ENCODE data around the gene MAN2A1.
"Not testable (repeated sequence)": the region's sequence is repeated elsewhere in the genome, so short reads cannot be mapped to it uniquely, and the experiment has no call there.

The MAN2A1 gene

DNA sequence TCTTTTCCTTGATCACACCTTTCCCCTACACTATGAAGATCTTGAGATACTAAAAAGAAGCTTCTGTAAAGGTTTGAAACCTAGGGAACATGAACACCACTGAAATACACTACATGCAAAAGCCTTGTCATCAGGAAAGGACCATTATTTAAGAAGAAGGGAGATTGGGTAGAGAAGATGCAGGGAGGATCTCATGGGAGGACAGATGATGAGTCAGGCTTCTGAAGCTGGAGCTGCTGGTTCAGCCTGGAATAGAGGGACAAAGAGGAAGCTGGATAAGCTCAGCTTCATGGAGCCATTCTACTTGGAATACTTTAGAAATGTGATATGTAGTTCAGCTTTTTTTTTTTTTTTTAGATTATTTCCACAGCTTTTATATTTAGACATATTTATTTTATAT is 169.8 kb downstream of the MAN2A1 start:
- FAIRE-seq: no peak

DNA sequence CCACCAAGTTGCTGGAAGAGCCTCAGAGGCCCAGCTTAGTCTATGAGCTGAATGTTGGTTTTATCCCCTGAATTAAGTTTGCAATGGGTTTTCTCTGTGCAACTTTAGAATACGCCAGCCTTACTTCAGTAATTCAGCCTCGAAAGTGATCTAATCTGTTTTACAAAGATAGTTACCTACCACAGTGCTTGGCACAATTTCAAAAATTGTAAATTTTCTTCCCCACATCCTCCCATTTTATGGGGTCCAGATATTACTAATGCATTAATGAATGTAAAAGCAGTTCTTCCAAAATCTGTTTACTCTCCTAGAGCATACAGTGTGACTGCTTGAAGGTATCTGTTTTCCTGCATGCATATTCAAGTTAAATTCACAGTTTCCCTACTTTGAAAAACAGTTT is 172.6 kb downstream of the MAN2A1 start:
- no peak for DNase-seq (ENCODE audit: low spot score)
- FAIRE-seq: no peak

More for the DNA sequence above, 169.8 kb downstream of the MAN2A1 start:
- DNase-seq (ENCODE audit: low spot score): no peak

DNA sequence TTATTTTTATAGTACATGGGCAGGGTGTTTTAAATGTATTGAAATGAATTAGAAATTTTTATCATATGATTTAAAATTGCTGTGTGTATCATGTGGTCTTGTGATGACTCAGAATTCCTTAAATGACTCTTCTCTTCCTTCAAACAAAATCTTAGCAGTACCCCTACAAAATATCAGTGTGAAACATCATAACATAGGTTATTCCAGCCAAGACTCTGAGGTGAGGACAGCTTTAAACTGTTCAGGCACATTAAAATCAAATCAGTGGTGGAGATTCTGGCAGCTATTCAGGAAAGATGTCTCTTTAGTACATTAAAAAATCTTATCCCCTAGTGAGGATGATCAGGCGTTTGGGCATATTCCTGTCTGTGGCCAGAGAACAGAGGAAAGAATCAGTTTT is 174.0 kb downstream of the MAN2A1 start:
- FAIRE-seq (no peak), DNase-seq (ENCODE audit: low spot score) (no peak)

DNA sequence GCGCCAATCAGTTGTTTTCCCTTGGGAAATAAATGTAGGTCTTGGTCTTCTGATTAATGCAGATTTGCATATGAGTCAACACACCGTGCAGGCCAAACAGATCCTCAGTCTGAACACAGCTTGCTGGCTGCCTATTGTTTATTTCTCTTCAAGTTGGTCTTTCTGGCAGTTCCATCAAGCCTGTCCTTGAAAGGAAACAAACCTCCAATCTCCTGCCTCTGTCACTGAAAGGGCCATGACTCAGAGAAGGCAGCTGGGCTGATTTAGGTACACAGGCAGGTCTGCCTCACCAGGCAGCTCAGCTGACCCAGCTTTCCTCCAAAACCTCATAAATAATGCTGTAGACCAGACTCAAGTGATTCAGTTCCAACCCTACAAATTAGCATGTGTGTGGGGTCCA is 175.9 kb downstream of the MAN2A1 start:
- FAIRE-seq (no peak), DNase-seq (ENCODE audit: low spot score) (peak; percentile 69)

DNA sequence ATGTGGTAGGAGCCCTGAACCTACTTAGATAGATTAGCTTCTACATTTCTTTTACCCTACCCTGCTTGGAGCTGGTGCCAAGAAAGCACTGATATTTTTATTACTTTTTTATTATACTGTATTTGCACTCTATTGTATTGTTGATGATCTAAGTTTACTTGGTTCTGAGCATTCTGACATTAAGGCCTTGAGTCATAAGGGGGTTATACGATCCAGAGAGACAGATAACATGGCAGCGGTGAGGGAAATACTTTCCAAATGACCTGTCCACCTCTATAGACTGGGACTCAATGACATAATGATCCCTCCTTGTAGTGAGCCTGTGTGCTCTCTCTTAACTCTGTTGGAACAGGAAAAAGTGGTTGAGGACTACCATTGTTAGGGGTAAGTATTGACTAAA is 176.3 kb downstream of the MAN2A1 start:
- no peak for FAIRE-seq
- peak; percentile 32 for DNase-seq (ENCODE audit: low spot score)

DNA sequence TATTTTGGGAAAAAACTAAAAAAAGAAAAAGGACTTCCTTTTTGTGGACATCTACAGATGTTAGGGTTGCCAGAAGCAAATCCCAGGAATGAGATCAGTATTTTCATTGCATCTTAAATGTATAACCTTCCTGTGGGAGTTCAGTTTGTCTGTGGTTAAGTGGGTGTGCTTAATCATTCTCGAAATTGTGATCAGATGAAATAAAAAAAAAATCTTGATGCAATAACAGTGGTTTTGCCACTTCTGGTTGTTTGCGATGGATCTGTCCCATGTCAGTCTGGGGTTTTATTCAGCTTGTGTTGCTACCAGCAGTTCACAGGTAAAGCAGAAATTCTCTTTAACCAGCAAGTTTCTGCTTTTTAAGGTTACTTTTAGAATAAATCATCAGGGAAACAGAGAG is 179.0 kb downstream of the MAN2A1 start:
- FAIRE-seq (no peak), DNase-seq (ENCODE audit: low spot score) (no peak)

DNA sequence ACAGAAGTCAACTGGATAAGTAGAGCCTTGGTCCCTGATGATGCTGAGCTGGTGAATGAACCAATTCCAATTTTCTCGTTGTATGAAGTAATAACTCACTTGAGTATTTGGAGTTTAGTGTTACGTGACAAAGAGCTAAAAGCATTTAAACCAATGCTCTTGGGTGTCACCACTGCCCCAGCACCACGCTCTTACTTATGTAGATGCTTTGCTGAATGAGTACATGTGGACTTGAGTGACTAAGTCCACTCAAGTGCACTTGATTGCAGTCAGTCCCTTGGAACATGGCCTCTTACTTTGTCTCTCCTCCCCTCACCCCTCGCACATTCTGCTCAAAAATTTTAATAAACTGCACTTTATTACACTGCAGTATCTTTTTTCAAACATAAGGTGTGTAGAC is 184.0 kb downstream of the MAN2A1 start:
- FAIRE-seq (no peak), DNase-seq (ENCODE audit: low spot score) (no peak)

DNA sequence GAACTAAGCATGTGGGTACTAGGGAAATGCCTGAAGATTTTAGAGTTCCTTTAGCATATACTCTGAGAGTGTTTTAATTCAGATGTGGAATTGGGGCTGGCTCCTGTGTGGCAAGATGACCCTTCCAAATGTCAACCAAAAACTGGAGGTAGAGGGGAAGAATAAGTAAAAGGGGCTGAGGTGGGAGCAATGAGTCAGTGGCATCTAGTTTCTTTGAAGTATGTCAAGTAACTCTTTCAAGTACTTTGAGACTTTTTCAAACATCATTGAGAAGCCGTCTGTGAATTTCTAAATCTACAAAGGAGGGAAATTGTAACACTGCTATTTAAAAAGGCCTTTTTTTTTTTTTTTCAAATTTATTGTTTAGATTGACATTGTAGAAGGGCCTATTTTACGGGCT is 184.4 kb downstream of the MAN2A1 start:
- DNase-seq (ENCODE audit: low spot score) (no peak), FAIRE-seq (no peak)

DNA sequence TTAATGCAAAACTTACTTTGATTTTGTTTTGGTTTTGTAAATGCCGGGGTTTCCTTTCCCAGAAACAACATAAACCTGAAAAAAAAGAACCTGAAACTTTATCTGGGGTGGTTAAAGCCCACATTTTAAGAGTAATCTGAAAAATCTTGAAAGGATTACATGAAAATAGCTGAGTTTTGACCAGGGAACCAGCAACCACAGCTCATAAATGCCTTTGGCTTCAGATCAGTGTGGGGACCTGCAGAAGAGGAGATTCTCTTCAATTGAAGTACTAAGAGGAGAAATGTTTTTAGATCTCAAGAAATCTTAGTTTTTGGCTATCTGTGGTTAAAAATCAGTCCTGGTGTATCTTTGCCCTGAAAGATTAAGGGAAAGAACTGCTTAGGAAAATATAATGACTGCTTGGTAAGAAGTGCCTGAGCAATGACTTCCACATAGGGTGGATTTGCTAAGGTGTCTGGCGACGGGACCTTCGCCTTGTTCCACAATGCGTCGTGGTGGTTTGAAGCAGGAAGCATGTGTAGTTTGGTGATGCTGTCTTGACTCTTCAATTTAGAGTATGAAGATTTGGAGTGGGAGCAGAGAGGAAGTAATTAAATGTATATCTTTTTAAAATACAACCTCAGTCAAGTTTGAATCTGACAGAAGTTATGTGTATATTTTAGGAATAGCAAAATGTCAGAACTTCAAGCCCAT is 186.5 kb downstream of the MAN2A1 start:
- DNase-seq (ENCODE audit: low spot score) (no peak), FAIRE-seq (no peak)

DNA sequence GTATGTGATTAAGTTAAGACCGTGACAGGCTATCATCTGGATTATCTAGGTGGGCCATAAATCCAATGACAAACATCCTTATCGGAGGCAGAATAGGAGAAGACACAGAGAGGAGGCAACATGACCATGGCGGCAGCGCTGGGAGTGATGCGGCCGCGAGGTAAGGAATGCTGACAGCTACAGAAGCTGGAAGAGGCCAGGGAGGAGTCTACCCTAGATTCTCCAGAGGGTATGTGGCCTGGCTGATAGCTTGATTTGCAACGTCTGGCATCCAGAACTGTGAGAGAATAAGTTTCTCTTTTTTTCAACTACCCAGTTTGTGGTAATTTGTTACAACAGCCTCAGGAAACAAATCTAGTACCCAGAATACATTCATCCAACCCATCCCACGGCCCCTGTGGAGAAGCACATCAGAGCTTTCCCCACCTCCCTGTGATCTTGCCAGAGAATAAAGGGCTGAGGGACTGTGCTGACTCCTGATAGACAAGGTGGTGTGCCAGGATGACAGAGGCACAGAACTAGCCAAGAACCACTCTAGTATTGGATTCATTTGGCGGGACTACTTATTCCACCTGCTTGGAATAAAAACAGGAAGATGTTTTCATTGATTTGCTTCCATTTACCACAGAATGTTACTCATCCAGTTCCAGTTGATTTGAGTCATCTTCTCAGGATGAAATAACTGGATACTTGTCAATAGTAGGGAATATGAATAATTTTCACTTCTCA is 187.4 kb downstream of the MAN2A1 start:
- DNase-seq (ENCODE audit: low spot score) (no peak), FAIRE-seq (no peak)

DNA sequence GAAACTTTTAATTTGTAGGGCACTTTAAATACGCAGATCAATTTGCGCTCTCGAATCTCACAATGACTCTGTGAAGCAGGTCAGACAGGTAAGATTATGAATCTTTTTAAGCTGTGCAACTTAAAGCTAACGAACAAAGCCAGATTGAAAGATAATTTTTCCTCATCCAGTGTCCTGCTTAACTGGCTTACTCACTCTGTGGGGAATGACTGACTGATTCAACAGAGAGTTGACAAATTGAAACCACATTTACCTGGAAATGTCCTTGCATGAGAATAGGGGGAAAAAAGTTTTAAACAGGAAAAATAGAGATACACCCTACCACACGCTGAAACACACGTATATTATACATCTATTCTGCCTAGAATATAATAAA is 187.9 kb downstream of the MAN2A1 start:
- DNase-seq (ENCODE audit: low spot score) (no peak), FAIRE-seq (no peak)

DNA sequence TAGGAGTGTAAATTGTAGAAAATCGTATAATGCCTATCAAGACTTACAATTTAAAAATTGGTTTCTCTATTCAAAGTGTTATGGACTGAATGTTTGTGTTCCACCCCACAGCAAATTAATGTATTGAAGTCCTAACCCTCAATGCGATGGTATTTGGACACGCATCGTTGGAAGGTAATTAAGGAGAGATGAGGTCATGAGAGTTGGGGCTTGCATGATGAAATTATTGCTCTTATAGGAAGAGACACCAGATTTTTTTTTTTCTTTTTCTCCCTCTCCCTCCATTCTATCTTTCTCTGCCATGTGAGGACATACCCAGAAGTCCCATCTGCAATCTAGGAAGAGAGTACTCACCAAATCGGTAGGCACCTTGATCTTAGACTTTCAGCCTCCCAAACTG is 189.2 kb downstream of the MAN2A1 start:
- FAIRE-seq (no peak), DNase-seq (ENCODE audit: low spot score) (no peak)

DNA sequence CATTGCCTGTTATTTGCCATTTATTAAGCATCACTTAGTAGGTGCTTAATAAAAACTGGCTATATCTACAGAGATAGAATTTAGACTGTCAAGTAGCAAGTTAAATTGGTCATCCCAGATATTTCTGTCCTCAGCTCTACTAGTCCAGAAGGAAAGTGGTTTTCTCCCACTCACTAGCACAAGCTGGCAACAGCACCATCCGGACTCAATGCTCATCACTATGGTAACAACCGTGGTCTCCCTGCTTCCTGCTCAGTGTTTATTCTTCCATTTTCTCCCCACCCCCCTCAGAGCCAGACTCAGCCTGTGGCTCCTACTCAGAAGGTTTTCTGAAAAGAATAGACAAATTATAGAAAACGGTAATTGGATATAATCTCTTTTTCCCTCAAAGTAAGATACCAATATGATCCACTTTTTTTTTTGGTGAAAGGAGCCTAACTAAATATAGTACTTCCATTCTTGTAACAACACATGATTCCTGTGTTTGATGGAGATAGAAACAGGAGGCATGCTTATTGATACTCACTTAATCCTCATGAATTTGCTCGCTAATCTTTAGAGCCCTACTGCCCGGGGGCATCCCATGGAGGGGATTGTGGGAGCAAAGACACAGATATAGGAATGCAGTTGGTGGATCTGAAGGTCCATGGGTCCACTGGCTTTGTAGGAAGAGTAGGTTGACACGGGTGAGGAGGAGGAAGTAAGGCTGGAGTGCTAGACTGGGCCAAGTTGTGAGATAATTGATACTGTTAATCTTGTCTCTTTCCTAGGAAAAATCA is 191.4 kb downstream of the MAN2A1 start:
- DNase-seq (ENCODE audit: low spot score): no peak
- FAIRE-seq: no peak

DNA sequence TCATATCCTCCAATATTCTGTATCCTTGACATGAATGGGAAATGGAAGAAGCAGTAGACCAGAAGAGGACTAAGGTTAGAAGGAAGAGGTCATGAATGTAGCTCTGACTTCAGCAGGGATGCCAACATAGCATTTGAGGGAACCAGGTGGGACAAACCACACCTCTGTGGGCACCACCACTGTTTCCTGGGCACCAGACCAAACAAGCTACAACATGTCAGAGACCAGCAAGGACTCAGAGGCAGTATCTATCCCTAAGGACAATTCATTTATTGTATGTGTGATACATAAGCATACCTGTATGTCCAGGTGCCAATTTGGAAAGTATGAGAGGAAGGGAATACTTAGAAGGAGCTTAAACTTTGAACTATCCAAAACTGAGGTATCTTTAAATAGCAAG is 192.8 kb downstream of the MAN2A1 start:
- DNase-seq (ENCODE audit: low spot score) (no peak), FAIRE-seq (no peak)

DNA sequence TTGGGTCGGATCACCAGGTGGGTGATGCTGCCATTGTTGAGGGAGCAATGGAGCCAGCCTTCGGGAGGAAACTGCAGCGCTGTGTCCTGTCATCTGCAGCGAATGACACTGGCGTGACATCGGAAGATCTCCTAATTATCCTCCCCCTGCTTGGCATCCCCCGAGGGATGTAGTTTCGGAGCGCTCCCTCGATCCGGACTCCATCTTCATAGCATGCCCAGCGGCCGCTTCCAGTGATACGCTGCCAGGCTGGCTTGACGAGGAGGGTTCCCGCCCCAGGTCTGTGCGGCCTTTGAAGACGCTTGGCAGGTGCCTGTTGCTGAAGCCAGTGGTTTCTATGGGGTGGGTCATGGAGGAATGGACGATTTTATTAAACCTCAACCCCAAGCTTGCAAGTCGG is 194.9 kb downstream of the MAN2A1 start:
- FAIRE-seq: no peak

DNA sequence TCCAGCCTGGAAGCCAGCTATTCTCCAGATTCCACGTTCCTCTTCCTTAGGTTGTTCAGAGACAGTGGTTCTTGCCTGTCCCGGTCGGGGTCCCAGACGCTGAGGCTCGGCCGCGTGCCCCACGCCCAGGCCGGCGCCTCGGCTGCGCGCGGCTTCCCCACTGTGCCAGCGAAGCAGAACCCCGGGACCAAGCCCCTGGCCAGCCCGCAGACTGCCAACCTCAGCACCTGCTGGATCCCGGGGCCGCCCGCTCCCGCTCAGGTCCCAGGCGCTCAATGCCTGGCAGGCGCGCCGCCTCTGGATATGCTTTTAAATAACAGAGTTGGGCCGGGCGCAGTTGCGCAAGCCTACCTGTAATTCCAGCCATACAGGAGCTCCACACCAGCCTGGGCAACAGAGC is 195.5 kb downstream of the MAN2A1 start:
- DNase-seq (ENCODE audit: low spot score) (no peak), FAIRE-seq (no peak)

More for the DNA sequence above, 194.9 kb downstream of the MAN2A1 start:
- no peak for DNase-seq (ENCODE audit: low spot score)

DNA sequence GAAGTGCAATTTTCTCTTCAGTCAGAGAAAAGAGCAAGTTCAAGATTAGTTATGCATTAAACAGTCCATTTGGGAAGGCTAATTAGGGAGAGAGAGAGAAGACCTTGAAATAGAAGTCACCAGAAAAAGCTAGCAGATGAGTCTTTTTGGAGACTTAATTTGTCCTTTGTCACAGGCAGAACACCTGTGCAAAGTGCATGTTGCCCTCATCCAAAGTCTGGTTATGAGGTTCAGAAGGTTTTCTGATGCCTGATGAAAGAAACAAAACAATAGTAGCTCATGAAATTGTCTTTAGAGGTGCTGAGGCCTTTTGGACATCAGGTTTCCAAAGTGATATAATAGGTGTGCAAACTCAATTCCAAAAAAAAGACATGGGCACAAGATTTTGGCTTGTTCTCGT is 199.3 kb downstream of the MAN2A1 start:
- DNase-seq (ENCODE audit: low spot score): no peak
- no peak for FAIRE-seq

DNA sequence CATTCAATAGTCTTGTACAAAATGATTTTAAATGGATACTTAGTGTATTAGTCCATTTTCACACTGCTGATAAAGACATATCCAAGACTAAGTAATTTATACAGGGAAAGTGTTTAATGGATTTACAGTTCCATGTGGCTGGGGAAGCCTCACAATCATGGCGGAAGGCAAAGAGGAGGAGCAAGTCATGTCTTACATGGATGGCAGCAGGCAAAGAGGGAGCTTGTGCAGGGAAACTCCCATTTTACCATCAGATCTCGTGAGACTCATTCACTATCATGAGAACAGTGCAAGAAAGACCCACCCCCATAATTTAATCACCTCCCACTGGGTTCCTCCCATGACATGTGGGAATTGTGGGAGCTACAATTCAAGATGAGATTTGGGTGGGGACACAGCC is 203.5 kb downstream of the MAN2A1 start:
- FAIRE-seq; DNase-seq (ENCODE audit: low spot score): not testable (repeated sequence)

DNA sequence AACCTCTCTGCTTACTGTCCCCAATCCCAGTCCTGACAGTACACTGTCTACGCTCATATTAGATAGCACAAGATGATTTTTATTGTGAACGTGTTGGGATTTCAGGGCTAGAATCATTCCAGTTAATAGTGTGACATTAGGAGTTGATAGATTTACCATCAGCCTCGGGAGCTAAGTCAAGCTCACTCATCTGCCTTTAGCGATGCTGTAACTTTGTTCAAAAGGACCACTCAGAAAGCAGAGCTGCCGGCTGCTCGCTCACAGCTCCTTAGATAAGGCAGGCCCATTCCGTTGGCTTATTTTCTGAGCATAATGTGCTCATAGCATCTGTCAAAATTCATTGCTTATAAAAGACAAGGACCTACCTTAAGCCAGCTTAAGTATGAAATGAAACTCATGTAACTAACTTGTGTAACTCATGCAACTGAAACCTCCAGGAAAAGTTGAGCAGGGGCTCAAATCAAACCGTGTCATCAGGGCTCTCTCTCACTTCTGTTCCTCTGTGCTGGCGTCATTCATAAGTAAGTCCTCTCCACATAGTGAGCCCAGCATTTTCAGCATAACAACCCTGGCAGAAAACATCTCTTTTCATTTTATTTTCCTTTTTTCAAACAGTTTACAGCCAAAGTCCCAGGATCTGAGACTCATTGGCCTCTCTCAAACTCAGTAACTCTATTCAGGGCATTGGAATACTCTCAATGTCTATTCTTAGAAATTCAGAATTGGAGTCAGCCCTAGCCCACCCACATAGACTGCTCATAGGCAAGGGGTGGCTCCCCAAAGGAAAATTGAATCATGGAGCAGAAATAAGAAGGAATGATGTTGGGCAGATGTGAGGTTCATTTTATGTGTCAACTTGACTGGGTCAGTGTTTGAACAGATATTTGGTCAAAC is 208.8 kb downstream of the MAN2A1 start:
- no peak for FAIRE-seq
- no peak for DNase-seq (ENCODE audit: low spot score)

DNA sequence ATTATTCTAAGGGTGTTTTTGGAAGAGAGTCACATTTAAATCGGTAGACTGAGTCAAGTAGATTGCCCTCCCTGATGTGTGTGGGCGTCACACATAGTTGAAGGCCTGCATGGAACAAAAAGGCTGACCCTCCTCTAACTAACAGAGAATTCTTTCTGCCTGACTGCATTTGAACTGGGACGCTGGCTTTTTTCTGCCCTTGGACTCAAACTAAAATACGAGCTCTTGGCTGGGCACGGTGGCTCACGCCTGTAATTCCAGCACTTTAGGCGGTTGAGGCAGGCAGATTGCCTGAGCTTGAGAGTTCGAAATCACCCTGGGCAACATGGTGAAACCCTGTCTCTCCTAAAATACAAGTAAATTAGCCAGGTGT is 209.4 kb downstream of the MAN2A1 start:
- DNase-seq (ENCODE audit: low spot score) (no peak), FAIRE-seq (no peak)

DNA sequence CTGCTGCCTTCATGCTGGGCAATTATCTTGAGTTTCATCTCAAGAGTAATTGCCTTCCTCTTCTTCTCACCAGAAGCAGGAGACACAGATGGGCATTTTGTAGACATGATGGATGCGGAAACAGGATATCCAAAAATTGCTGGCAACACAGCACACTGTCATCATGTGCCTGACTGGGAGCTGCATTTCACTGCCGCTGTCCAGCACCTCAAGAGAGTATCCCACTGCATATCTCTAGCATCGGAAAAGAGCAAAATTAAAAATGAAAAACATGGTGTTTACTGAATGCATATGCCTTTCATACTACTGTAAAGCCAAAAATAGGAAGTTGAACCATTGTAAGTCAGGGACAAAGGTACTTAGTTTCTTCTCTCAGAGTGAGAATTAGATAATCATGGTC is 210.7 kb downstream of the MAN2A1 start:
- no peak for DNase-seq (ENCODE audit: low spot score)
- FAIRE-seq: no peak

Data from urothelium cell line (cell line).